Measurements from ENCODE around the gene CCDC158.

DNA sequence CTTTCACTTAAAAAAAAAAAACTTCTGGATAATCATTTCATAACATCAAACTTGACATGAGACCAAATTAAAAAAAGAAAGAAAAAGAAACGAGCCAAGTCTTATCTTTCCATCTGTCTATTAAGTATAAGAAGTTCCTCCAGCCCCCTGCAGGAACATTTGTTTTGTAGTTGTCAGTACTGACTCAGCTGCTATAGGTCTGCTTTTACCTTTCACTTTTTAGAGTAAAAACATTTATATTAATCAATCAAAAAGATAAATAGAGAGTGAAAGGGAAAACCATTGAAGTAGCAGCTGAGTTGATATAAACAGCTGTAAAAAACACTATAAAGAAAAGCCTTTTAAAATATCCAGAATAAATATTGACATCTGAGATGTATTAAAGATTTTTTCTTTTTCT is 46.1 kb downstream of the CCDC158 start:
- TF ChIP-seq, protein P1, sequence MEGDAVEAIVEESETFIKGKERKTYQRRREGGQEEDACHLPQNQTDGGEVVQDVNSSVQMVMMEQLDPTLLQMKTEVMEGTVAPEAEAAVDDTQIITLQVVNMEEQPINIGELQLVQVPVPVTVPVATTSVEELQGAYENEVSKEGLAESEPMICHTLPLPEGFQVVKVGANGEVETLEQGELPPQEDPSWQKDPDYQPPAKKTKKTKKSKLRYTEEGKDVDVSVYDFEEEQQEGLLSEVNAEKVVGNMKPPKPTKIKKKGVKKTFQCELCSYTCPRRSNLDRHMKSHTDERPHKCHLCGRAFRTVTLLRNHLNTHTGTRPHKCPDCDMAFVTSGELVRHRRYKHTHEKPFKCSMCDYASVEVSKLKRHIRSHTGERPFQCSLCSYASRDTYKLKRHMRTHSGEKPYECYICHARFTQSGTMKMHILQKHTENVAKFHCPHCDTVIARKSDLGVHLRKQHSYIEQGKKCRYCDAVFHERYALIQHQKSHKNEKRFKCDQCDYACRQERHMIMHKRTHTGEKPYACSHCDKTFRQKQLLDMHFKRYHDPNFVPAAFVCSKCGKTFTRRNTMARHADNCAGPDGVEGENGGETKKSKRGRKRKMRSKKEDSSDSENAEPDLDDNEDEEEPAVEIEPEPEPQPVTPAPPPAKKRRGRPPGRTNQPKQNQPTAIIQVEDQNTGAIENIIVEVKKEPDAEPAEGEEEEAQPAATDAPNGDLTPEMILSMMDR (IDR thresholded peaks at IDR 0.05; ENCODE audit: insufficient read depth, low read length, poor library complexity, severe bottlenecking), result no peak
- no peak for TF ChIP-seq EZH2phosphoT487 (conservative IDR thresholded peaks at IDR 0.05; ENCODE audit: low read length)
